ENCODE data around the gene RMND5B. TPM values are rescaled to one million over a fixed set of nuclear protein-coding genes. Genes with fewer than 3 reads are reported as not detected.

The RMND5B gene
- total RNA-seq, 2 donors from 2014 or later = 36.0 to 36.9 TPM

DNA sequence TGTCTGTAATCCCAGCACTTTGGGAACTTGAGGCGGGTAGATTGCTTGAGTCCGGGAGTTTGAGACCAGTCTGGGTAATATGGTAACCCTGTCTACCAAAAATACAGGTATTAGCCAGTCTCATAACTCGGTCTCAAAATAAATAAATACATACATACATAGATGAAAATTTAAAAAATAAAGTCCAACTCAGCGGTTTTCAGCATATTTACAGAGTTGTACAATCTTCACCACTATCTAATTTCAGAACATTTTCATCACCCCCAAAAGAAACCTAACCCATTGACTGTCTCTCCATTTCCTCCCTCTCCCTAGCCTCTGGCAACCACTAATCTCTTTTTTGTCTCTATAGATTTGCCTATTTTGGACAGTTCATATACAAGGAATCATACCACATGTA is 10.7 kb downstream of the RMND5B start:
- no peaks in the 10 kb centered on the region for H3K9me3 ChIP-seq (ENCODE audit: control insufficient read depth, low read length)
- H3K4me1 Mint-ChIP-seq = no peaks in the 10 kb centered on the region
- TF ChIP-seq, protein P1, sequence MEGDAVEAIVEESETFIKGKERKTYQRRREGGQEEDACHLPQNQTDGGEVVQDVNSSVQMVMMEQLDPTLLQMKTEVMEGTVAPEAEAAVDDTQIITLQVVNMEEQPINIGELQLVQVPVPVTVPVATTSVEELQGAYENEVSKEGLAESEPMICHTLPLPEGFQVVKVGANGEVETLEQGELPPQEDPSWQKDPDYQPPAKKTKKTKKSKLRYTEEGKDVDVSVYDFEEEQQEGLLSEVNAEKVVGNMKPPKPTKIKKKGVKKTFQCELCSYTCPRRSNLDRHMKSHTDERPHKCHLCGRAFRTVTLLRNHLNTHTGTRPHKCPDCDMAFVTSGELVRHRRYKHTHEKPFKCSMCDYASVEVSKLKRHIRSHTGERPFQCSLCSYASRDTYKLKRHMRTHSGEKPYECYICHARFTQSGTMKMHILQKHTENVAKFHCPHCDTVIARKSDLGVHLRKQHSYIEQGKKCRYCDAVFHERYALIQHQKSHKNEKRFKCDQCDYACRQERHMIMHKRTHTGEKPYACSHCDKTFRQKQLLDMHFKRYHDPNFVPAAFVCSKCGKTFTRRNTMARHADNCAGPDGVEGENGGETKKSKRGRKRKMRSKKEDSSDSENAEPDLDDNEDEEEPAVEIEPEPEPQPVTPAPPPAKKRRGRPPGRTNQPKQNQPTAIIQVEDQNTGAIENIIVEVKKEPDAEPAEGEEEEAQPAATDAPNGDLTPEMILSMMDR (conservative IDR thresholded peaks at IDR 0.05) = no peak
- no peak for DNase-seq
- peaks cover 40% of the 10 kb centered on the region for H3K36me3 ChIP-seq (ENCODE audit: control insufficient read depth, insufficient read depth, low read length)
- H3K27me3 Mint-ChIP-seq (ENCODE audit: insufficient read depth) = no peaks in the 10 kb centered on the region
- no peak overlapping the region for H3K9ac ChIP-seq (ENCODE audit: extremely low read depth, low read length, poor library complexity, severe bottlenecking)
- no peaks in the 10 kb centered on the region for H3K4me1 ChIP-seq (ENCODE audit: control insufficient read depth, insufficient read depth, low read length)
- peaks cover 60% of the 10 kb centered on the region for H3K36me3 Mint-ChIP-seq (ENCODE audit: low read depth)
- H3K4me3 ChIP-seq (ENCODE audit: low read length) = no peak overlapping the region
- no peaks in the 10 kb centered on the region for H3K9me3 Mint-ChIP-seq
- H3K4me3 Mint-ChIP-seq = no peak overlapping the region
- H3K27ac ChIP-seq (ENCODE audit: low read depth, low read length) = no peak overlapping the region
- no peak overlapping the region for H3K27ac Mint-ChIP-seq
- H3K27me3 ChIP-seq (ENCODE audit: control insufficient read depth, insufficient read depth, low read length, poor library complexity, severe bottlenecking) = no peaks in the 10 kb centered on the region
- 85 to 96% methylated on average over 4 of the region's 4 CpGs for WGBS, 2 experiments (ENCODE audit: insufficient coverage in 1 of 2, insufficient read length in 1 of 2)

DNA sequence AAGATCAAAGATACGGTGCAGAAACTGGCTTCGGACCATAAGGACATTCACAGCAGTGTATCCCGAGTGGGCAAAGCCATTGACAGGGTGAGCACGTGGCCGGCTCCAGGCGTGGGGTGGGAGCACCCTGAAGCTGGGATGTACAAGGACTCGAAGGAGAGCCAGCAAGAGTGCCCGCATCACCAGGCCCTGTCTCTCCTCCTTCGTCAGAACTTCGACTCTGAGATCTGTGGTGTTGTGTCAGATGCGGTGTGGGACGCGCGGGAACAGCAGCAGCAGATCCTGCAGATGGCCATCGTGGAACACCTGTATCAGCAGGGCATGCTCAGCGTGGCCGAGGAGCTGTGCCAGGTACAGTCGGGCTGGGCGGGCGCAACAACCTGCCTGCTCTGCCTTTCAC is 11.8 kb downstream of the RMND5B start:
- no peaks in the 10 kb centered on the region for H3K4me1 Mint-ChIP-seq
- Histone ChIP-seq H3K4me3 (ENCODE audit: low read length) (no peak overlapping the region), H3K36me3 (ENCODE audit: control insufficient read depth, insufficient read depth, low read length) (peaks cover 49% of the 10 kb centered on the region), H3K9ac (ENCODE audit: extremely low read depth, low read length, poor library complexity, severe bottlenecking) (no peak overlapping the region), H3K9me3 (ENCODE audit: control insufficient read depth, low read length) (no peaks in the 10 kb centered on the region), H3K27ac (ENCODE audit: low read depth, low read length) (no peak overlapping the region), H3K27me3 (ENCODE audit: control insufficient read depth, insufficient read depth, low read length, poor library complexity, severe bottlenecking) (no peaks in the 10 kb centered on the region), H3K4me1 (ENCODE audit: control insufficient read depth, insufficient read depth, low read length) (no peaks in the 10 kb centered on the region)
- H3K36me3 Mint-ChIP-seq (ENCODE audit: low read depth) = peaks cover 69% of the 10 kb centered on the region
- DNase-seq = no peak
- TF ChIP-seq, protein P1 (conservative IDR thresholded peaks at IDR 0.05) = no peak
- no peak overlapping the region for H3K4me3 Mint-ChIP-seq
- no peak overlapping the region for H3K27ac Mint-ChIP-seq
- H3K9me3 Mint-ChIP-seq = no peaks in the 10 kb centered on the region
- 96 to 98% methylated on average over 18 to 20 of the region's 20 CpGs for WGBS, 2 experiments (ENCODE audit: insufficient coverage in 1 of 2, insufficient read length in 1 of 2)
- no peaks in the 10 kb centered on the region for H3K27me3 Mint-ChIP-seq (ENCODE audit: insufficient read depth)

DNA sequence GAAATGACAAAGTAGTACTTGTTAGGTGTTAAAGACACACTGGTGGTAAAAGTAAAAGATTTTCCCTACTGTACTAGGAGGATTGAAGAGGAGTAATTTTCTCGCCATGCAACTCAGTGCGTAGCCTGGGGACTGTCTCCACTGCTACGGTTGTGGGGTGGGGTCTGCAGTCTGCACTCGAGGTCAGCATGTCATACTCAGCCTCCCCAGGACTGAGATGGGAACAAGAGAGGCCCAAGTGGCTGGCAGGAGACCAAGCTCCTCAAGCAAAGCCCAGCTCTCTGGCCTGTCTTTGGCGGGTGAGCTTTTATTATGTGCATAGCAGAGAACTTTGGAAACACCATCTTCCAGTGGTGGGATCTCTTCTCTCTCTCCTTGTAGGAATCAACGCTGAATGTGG is 12.4 kb downstream of the RMND5B start:
- H3K27me3 Mint-ChIP-seq (ENCODE audit: insufficient read depth) = no peaks in the 10 kb centered on the region
- H3K4me1 Mint-ChIP-seq = no peaks in the 10 kb centered on the region
- Histone ChIP-seq H3K4me1 (ENCODE audit: control insufficient read depth, insufficient read depth, low read length) (no peaks in the 10 kb centered on the region), H3K27ac (ENCODE audit: low read depth, low read length) (no peak overlapping the region), H3K9me3 (ENCODE audit: control insufficient read depth, low read length) (no peaks in the 10 kb centered on the region), H3K9ac (ENCODE audit: extremely low read depth, low read length, poor library complexity, severe bottlenecking) (no peak overlapping the region), H3K4me3 (ENCODE audit: low read length) (no peak overlapping the region), H3K36me3 (ENCODE audit: control insufficient read depth, insufficient read depth, low read length) (peaks cover 55% of the 10 kb centered on the region), H3K27me3 (ENCODE audit: control insufficient read depth, insufficient read depth, low read length, poor library complexity, severe bottlenecking) (no peaks in the 10 kb centered on the region)
- H3K36me3 Mint-ChIP-seq (ENCODE audit: low read depth) = peaks cover 74% of the 10 kb centered on the region
- H3K4me3 Mint-ChIP-seq = no peak overlapping the region
- no peak for DNase-seq
- no peaks in the 10 kb centered on the region for H3K9me3 Mint-ChIP-seq
- no peak overlapping the region for H3K27ac Mint-ChIP-seq
- 92 to 100% methylated on average over 2 to 6 of the region's 6 CpGs for WGBS, 2 experiments (ENCODE audit: insufficient coverage in 1 of 2, insufficient read length in 1 of 2)
- TF ChIP-seq, protein P1 (conservative IDR thresholded peaks at IDR 0.05) = no peak

Data from endodermal cell (in vitro differentiated cells).